Kidney (tissue), 14 donors: Measurements from ENCODE around the gene NOTCH1. TPM values are rescaled to one million over a fixed set of nuclear protein-coding genes. Genes with fewer than 3 reads are reported as not detected.

Source experiments
- DNase-seq, 5 donors: peaks; one replicate each; pipeline ENCODE4 v3.0.0-alpha.2; 2013 to 2020
- FAIRE-seq: peaks from 2 replicates; lab custom pipeline; 2012; peaks lifted over from hg19 to GRCh38; lab: Jason Lieb, UNC
- H3K27ac ChIP-seq, 2 donors: one replicate each; pipeline ENCODE4 v1.7.0; 2013; ENCODE audit warnings: low read depth in 2 of 2, low read length in 2 of 2, inconsistent platforms in 1 of 2
- H3K27me3 ChIP-seq: one replicate; pipeline ENCODE4 v1.7.1; 2013; ENCODE audit warnings: low read length, inconsistent platforms; ENCODE audit not compliant: control insufficient read depth, insufficient read depth
- H3K36me3 ChIP-seq, 3 donors: one replicate each; pipeline versions ENCODE4 v1.7.0 to v1.7.1; 2013; ENCODE audit warnings: low read length in 3 of 3, control low read depth in 1 of 3, inconsistent platforms in 1 of 3; ENCODE audit not compliant: insufficient read depth in 3 of 3, control insufficient read depth in 2 of 3
- H3K4me1 ChIP-seq, 3 donors: one replicate each; pipeline versions ENCODE4 v1.7.0 to v1.7.1; 2013; ENCODE audit warnings: low read length in 3 of 3, inconsistent platforms in 1 of 3, low read depth in 1 of 3; ENCODE audit not compliant: control insufficient read depth in 2 of 3, insufficient read depth in 2 of 3
- H3K4me3 ChIP-seq, 3 donors: one replicate each; pipeline versions ENCODE4 v1.7.0 to v1.8.1; 2013; ENCODE audit warnings: low read length in 3 of 3, control low read depth in 1 of 3, inconsistent platforms in 1 of 3
- H3K9ac ChIP-seq, 3 donors: one replicate each; pipeline versions ENCODE4 v1.7.0 to v1.7.1; 2013; ENCODE audit warnings: low read length in 3 of 3, control low read depth in 1 of 3, inconsistent platforms in 1 of 3
- H3K9me3 ChIP-seq, 3 donors: one replicate each; pipeline versions ENCODE4 v1.7.0 to v1.7.1; 2013; ENCODE audit warnings: low read length in 3 of 3, control low read depth in 1 of 3, inconsistent platforms in 1 of 3; ENCODE audit not compliant: control insufficient read depth in 2 of 3, insufficient read depth in 1 of 3
- CTCF ChIP-seq: IDR thresholded peaks from 3 replicates; pipeline ENCODE4 v1.5.1; 2012; ENCODE audit warnings: mild to moderate bottlenecking, moderate library complexity, borderline replicate concordance; ENCODE audit not compliant: insufficient read depth; ENCODE audit errors: extremely low read depth
- intact Hi-C: fragments of 100-400 bp; cut with DNase I; formaldehyde crosslinking; loops from one replicate; pipeline ENCODE4 v1.11.1; 2022
- polyA plus RNA-seq: library from polyadenylated mRNA; stranded (reverse); fragments of 350-450 nt; fragmentation: Illumina TruSeq; extraction: RNeasy Lipid Tissue Mini Kit (QIAGEN cat#74804); gene quantifications from one replicate; pipeline ENCODE4 v1.2.3, GENCODE V29; 2014; ENCODE audit warnings: low read depth, low replicate concordance; ENCODE audit not compliant: insufficient read depth
- total RNA-seq: library from RNA; stranded (reverse); fragmentation: NEBNext Ultra II Directional; extraction: Animal tissue kit (Norgen Biotek cat#: 25700); gene quantifications from one replicate; pipeline ENCODE4 v1.2.1, GENCODE V29; 2021
- donor health status: control.
- donor health status: control.
- donor health status: control.
- donor health status: control.
- donor health status: control.
- donor health status: DM: yes; HTN: yes; CAD: no.
- donor health status: Normal renal cell carcinoma (clear cell type).

The NOTCH1 gene
- total and polyA plus RNA-seq, 2 donors from 2014 or later: 6.5 to 77.2 TPM

GRCh38 chr9:136494012-136494411 lies 51.8 kb downstream of the NOTCH1 start:
- H3K27me3 ChIP-seq: no peaks in the 10 kb centered on the region
- FAIRE-seq (no peak), DNase-seq (no peak)
- H3K9ac ChIP-seq: no peak overlapping the region
- no peak for TF ChIP-seq CTCF
- H3K4me3 ChIP-seq: no peak overlapping the region
- no peak overlapping the region for H3K27ac ChIP-seq
- peaks cover 0 to 13% (median 6%) of the 10 kb centered on the region in 3 donors for H3K36me3 ChIP-seq
- intact Hi-C loops: no loop called here
- peaks cover 0 to 3% (median 0%) of the 10 kb centered on the region in 3 donors for H3K4me1 ChIP-seq
- H3K9me3 ChIP-seq: no peaks in the 10 kb centered on the region

- DNase-seq: no peak
- FAIRE-seq: no peak
Observed at GRCh38 chr9:136493567-136493971, 52.3 kb downstream of the NOTCH1 start.

DNA sequence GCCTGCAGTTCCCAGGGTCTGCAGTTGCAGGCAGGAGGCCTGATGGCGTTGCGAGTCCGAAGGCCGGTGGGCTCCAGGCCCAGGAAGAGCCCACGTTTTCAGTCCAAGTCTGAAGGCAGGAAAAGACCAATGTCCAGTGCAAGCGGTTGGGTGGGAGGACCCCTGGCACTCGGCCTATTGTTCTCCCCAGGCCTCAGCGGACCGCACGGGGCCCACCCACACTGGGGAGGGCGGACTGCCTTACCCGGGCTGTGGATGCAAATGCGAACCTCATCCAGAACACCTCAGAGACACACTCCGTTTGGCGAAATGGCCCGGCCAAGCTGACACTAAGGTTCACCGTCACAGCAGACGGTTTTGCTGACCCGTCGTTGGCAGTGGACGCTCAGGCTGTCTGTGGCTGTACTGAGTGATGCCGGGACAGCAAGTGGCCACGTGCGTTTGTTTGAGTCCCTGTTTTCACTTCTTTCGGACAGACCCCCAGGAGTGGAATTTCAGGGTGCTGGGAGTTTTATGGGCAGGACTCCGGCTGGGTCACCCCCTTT lies 52.8 kb downstream of the NOTCH1 start:
- Histone ChIP-seq H3K27ac (peak overlapping the region in 1 of 2 donors; percentile 7), H3K9ac (no peak overlapping the region), H3K9me3 (no peaks in the 10 kb centered on the region), H3K4me3 (no peak overlapping the region), H3K4me1 (peaks cover 0 to 8% (median 0%) of the 10 kb centered on the region in 3 donors), H3K27me3 (no peaks in the 10 kb centered on the region), H3K36me3 (peaks cover 0 to 5% (median 3%) of the 10 kb centered on the region in 3 donors)
- FAIRE-seq (no peak), DNase-seq (no peak)
- TF ChIP-seq CTCF: no peak
- intact Hi-C loops: no loop called here

More at GRCh38 chr9:136493567-136493971, 52.3 kb downstream of the NOTCH1 start:
- no peak overlapping the region for H3K4me3 ChIP-seq
- no peak for TF ChIP-seq CTCF
- intact Hi-C loops: no loop called here
- H3K36me3 ChIP-seq: peaks cover 0 to 9% (median 6%) of the 10 kb centered on the region in 3 donors
- peaks cover 0 to 3% (median 0%) of the 10 kb centered on the region in 3 donors for H3K4me1 ChIP-seq
- no peak overlapping the region for H3K27ac ChIP-seq
- no peaks in the 10 kb centered on the region for H3K9me3 ChIP-seq
- H3K27me3 ChIP-seq: no peaks in the 10 kb centered on the region
- no peak overlapping the region for H3K9ac ChIP-seq

DNA sequence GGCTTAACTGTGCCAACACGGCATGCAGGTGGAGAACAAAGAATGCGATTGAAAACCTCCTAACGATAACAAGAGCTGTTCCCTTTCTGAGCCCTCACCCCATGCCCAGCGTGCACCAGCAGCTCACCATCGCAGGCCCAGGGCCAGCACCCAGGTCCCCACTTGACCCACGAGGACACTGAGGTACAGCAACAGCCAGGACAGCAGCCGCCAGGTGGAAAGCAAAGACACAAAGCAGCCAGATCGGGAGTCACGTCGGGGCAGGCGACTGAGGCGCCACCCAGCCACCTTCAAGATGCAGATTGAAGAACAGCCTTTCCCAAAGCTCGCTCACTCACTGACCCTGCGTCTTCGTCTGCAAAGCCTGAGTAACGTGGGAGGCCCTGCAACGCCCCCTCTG lies 56.1 kb downstream of the NOTCH1 start:
- Histone ChIP-seq H3K9me3 (no peaks in the 10 kb centered on the region), H3K4me1 (peaks cover 0 to 15% (median 6%) of the 10 kb centered on the region in 3 donors), H3K27ac (no peak overlapping the region), H3K9ac (no peak overlapping the region), H3K27me3 (no peaks in the 10 kb centered on the region), H3K36me3 (no peaks in the 10 kb centered on the region), H3K4me3 (no peak overlapping the region)
- no peak for FAIRE-seq
- DNase-seq: no peak
- TF ChIP-seq CTCF: no peak
- intact Hi-C loops: loop anchor here (5.0 kb wide), 1 partner anchor 138 kb away; no protein-coding TSS in a partner anchor
